ENCODE data around the gene HDHD5. TPM values are rescaled to one million over a fixed set of nuclear protein-coding genes. Genes with fewer than 3 reads are reported as not detected.
A peak's percentile ranks its signal among the peaks of the same experiment; 100 is the strongest.

The HDHD5 gene
- total RNA-seq, 1 donor from 2014 or later, result 30.2 TPM

- no peak for TF ChIP-seq CTCF (IDR thresholded peaks at IDR 0.05; ENCODE audit: partially characterized antibody, unreplicated experiment)
- Mint-ChIP-seq H3K9me3 (ENCODE audit: unreplicated experiment) (peaks cover 15% of the 10 kb centered on the region), H3K4me3 (ENCODE audit: unreplicated experiment) (peak overlapping the region; percentile 63), H3K4me1 (ENCODE audit: low read depth, unreplicated experiment) (peaks cover 23% of the 10 kb centered on the region), H3K27me3 (ENCODE audit: unreplicated experiment) (peaks cover 17% of the 10 kb centered on the region), H3K27ac (ENCODE audit: unreplicated experiment) (peak overlapping the region; percentile 62), H3K36me3 (ENCODE audit: unreplicated experiment) (no peaks in the 10 kb centered on the region)
- no peak for DNase-seq
Measured at GRCh38 chr22:17116572-17117330, 42.3 kb downstream of the HDHD5 start.

DNA sequence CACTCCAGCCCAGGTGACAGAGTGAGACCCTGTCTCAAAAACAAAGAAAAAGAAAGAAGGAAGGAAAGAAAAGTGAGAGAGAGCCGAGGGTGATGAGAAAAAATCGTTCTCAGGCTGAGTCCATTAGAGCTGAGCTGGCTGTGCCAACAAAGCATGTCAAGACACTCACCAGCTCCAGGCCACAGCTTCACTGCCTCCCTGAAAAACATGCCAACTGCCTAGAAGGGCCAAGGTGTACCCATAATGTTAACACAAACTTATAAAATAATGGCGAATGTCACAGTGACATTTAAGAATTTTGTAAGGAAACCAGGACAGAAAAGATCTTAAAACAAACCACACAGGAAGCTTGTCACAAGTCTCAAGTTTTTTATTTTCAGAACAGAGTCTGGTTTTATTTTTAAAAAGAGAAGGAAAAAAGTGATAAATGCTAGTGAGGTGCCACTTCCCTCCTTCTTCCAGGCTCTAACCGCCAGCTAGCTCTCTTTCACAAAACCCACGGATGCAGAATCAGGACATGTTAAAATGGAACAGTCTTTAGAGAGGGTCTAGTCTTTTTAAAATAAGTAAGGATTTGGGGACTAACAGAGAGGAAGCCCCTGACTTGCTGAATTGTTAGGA lies 43.0 kb downstream of the HDHD5 start:
- no peak for TF ChIP-seq CTCF (IDR thresholded peaks at IDR 0.05; ENCODE audit: partially characterized antibody, unreplicated experiment)
- Mint-ChIP-seq H3K36me3 (ENCODE audit: unreplicated experiment) (no peaks in the 10 kb centered on the region), H3K27me3 (ENCODE audit: unreplicated experiment) (peaks cover 13% of the 10 kb centered on the region), H3K27ac (ENCODE audit: unreplicated experiment) (no peak overlapping the region), H3K9me3 (ENCODE audit: unreplicated experiment) (peaks cover 13% of the 10 kb centered on the region), H3K4me3 (ENCODE audit: unreplicated experiment) (no peak overlapping the region), H3K4me1 (ENCODE audit: low read depth, unreplicated experiment) (peaks cover 23% of the 10 kb centered on the region)
- no peak for DNase-seq

DNA sequence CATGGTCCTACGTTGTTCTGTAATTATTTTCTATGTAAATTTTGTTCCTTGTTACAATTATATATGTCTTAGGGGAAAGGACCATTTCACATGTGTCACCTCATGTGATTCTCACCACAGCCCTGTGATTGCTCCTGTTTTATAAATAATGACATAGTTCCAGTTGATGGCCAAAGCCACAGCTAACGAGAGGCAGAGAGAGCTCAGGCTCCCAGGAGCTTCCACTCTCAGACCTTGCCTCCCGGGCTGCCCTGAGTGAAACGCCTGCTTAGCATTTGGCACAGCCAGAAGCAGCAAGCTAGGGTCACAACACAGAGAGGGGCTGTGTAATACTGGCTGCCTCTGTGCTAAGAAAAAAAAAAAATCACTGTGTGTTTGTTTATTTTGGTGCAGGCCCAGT lies 43.8 kb downstream of the HDHD5 start:
- Mint-ChIP-seq H3K9me3 (ENCODE audit: unreplicated experiment) (peaks cover 13% of the 10 kb centered on the region), H3K27me3 (ENCODE audit: unreplicated experiment) (peaks cover 15% of the 10 kb centered on the region), H3K4me3 (ENCODE audit: unreplicated experiment) (no peak overlapping the region), H3K36me3 (ENCODE audit: unreplicated experiment) (no peaks in the 10 kb centered on the region), H3K27ac (ENCODE audit: unreplicated experiment) (no peak overlapping the region), H3K4me1 (ENCODE audit: low read depth, unreplicated experiment) (peaks cover 23% of the 10 kb centered on the region)
- DNase-seq, result no peak
- no peak for TF ChIP-seq CTCF (IDR thresholded peaks at IDR 0.05; ENCODE audit: partially characterized antibody, unreplicated experiment)

DNA sequence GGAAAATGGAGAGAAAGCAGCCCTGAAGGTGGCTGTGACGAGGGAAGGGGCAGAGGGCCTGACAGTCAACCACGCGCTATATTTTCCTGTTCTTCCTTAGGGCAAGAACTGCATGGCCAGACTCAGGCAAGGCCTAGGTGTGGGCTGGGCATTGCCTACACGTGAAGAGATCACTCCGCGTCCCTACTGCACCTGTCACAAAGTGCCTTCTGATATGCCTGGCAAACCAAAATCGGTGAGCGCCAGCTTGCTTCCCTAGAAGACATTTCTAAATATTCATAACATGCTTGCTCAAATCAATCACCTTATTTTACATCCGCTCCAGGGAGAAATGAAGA lies 44.2 kb downstream of the HDHD5 start:
- H3K4me1 Mint-ChIP-seq (ENCODE audit: low read depth, unreplicated experiment), result peaks cover 23% of the 10 kb centered on the region
- no peak overlapping the region for H3K4me3 Mint-ChIP-seq (ENCODE audit: unreplicated experiment)
- no peak for TF ChIP-seq CTCF (IDR thresholded peaks at IDR 0.05; ENCODE audit: partially characterized antibody, unreplicated experiment)
- H3K36me3 Mint-ChIP-seq (ENCODE audit: unreplicated experiment), result no peaks in the 10 kb centered on the region
- H3K27ac Mint-ChIP-seq (ENCODE audit: unreplicated experiment), result no peak overlapping the region
- H3K9me3 Mint-ChIP-seq (ENCODE audit: unreplicated experiment), result peaks cover 13% of the 10 kb centered on the region
- DNase-seq, result no peak
- peaks cover 15% of the 10 kb centered on the region for H3K27me3 Mint-ChIP-seq (ENCODE audit: unreplicated experiment)
